MCF 10A (cell line): ENCODE measurements around the gene IMMP1L. TPM values are rescaled to one million over a fixed set of nuclear protein-coding genes. Genes with fewer than 3 reads are reported as not detected.

Experiments used
- BruUV-seq: library from RNA; stranded (reverse); fragments of 400-500 nt; replicated peaks from 2 replicates; lab custom pipeline; 2021; lab: Mats Ljungman, UMichigan
- CTCF ChIA-PET: fragments of 300-600 bp; sonication (Branson Sonifier 250); formaldehyde crosslinking; extraction: SDS; loops from one replicate; lab custom pipeline; 2021; ENCODE audit warnings: antibody characterized with exemption, inconsistent platforms; lab: Yijun Ruan, JAX
- POLR2A ChIA-PET: fragments of 300-600, 350-650 bp; sonication (Branson Sonifier 250); formaldehyde crosslinking; extraction: SDS; loops from one replicate; lab custom pipeline; 2020; ENCODE audit warnings: antibody characterized with exemption, inconsistent platforms; lab: Yijun Ruan, JAX
- DNase-seq: peaks from one replicate; pipeline ENCODE4 v3.0.0-alpha.2; 2018; ENCODE audit not compliant: unreplicated experiment
- H3K27ac Mint-ChIP-seq: one replicate; pipeline ENCODE4 v1.8.0; 2022; ENCODE audit warnings: mild to moderate bottlenecking, low read depth, mixed read lengths; ENCODE audit not compliant: unreplicated experiment
- H3K27me3 Mint-ChIP-seq: one replicate; pipeline ENCODE4 v1.8.0; 2022; ENCODE audit warnings: mixed read lengths; ENCODE audit not compliant: insufficient read depth, unreplicated experiment
- H3K36me3 Mint-ChIP-seq: one replicate; pipeline ENCODE4 v1.8.0; 2022; ENCODE audit warnings: mild to moderate bottlenecking, moderate library complexity, mixed read lengths; ENCODE audit not compliant: insufficient read depth, unreplicated experiment
- H3K4me1 Mint-ChIP-seq: one replicate; pipeline ENCODE4 v1.8.0; 2022; ENCODE audit warnings: mixed read lengths; ENCODE audit not compliant: insufficient read depth, unreplicated experiment
- H3K4me3 Mint-ChIP-seq: one replicate; pipeline ENCODE4 v1.8.0; 2022; ENCODE audit warnings: mild to moderate bottlenecking, moderate library complexity, mixed read lengths; ENCODE audit not compliant: unreplicated experiment
- H3K9me3 Mint-ChIP-seq: one replicate; pipeline ENCODE4 v1.8.0; 2022; ENCODE audit warnings: mixed read lengths; ENCODE audit not compliant: unreplicated experiment
- CTCF ChIP-seq: fragments of 200-600 bp; IDR thresholded peaks from one replicate; pipeline ENCODE4 v1.8.0; 2022; ENCODE audit warnings: antibody characterized with exemption, mild to moderate bottlenecking; ENCODE audit not compliant: unreplicated experiment
- intact Hi-C: fragments of 100-400 bp; cut with micrococcal nuclease; formaldehyde crosslinking; loops from 2 replicates; pipeline ENCODE4 v1.14.1; 2022
- total RNA-seq: library from RNA; stranded (reverse); gene quantifications from 2 replicates; pipeline ENCODE4 v1.2.3, GENCODE V29; 2022

IMMP1L gene
- total RNA-seq, 1 experiment from 2014 or later: 32.2 TPM

DNA sequence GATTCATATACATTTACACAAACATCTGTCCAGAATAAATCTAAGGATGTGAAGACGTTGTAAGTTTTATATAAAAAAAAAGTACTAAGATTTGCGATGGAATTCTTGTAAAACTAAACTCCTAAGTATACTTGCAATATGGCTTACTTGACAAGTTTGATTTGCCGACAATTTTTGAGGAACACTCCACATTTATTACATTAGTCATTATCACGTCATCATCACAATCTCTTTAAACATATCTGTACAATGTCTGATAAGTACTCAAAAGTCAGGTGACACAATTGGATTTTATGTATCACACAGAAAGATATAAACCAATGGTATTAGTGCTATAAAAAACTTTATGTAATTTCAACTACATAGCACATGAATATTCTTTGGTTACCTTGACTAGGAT, 30.4 kb downstream of the IMMP1L start:
- ChIA-PET POLR2A (interaction anchor here (0.6 kb wide), 1 partner anchor 29 kb away, joined by 3 read pairs; no protein-coding TSS in a partner anchor), CTCF (interaction anchor here (0.7 kb wide), 1 partner anchor 20 kb away, joined by 3 read pairs; no protein-coding TSS in a partner anchor)
- no peak for TF ChIP-seq CTCF
- H3K27ac Mint-ChIP-seq: no peak overlapping the region
- H3K9me3 Mint-ChIP-seq: no peaks in the 10 kb centered on the region
- no peak for DNase-seq
- no peaks in the 10 kb centered on the region for H3K4me1 Mint-ChIP-seq
- no peaks in the 10 kb centered on the region for H3K27me3 Mint-ChIP-seq
- BruUV-seq: no TSS peak
- intact Hi-C loops: no loop called here
- no peak overlapping the region for H3K4me3 Mint-ChIP-seq
- H3K36me3 Mint-ChIP-seq: no peaks in the 10 kb centered on the region

GRCh38 chr11:31478223-31478590, 31.2 kb downstream of the IMMP1L start:
- ChIA-PET POLR2A (no interaction called here), CTCF (interaction anchor here (0.5 to 1.9 kb wide), 3 partner anchors 10 to 367 kb away, joined by 4 to 5 read pairs (median 5); no protein-coding TSS in a partner anchor)
- H3K27me3 Mint-ChIP-seq: no peaks in the 10 kb centered on the region
- H3K4me1 Mint-ChIP-seq: no peaks in the 10 kb centered on the region
- DNase-seq: no peak
- H3K9me3 Mint-ChIP-seq: no peaks in the 10 kb centered on the region
- TF ChIP-seq CTCF: no peak
- H3K4me3 Mint-ChIP-seq: no peak overlapping the region
- no peaks in the 10 kb centered on the region for H3K36me3 Mint-ChIP-seq
- H3K27ac Mint-ChIP-seq: no peak overlapping the region
- intact Hi-C loops: no loop called here
- no TSS peak for BruUV-seq

- no peaks in the 10 kb centered on the region for H3K27me3 Mint-ChIP-seq
- no peaks in the 10 kb centered on the region for H3K9me3 Mint-ChIP-seq
- no peaks in the 10 kb centered on the region for H3K4me1 Mint-ChIP-seq
- POLR2A ChIA-PET: interaction anchor here (0.5 to 1.1 kb wide), 2 partner anchors 31 to 878 kb away, joined by 3 read pairs; no protein-coding TSS in a partner anchor
- no peak overlapping the region for H3K27ac Mint-ChIP-seq
- no peak for DNase-seq
- no peaks in the 10 kb centered on the region for H3K36me3 Mint-ChIP-seq
- CTCF ChIA-PET: interaction anchor here (0.5 to 2.1 kb wide), 7 partner anchors 11 to 1215 kb away, joined by 3 to 7 read pairs (median 4); no protein-coding TSS in a partner anchor
- H3K4me3 Mint-ChIP-seq: no peak overlapping the region
- intact Hi-C loops: no loop called here
- BruUV-seq: no TSS peak
- no peak for TF ChIP-seq CTCF
These were observed 31.7 kb downstream of the IMMP1L start for GRCh38 chr11:31477528-31478222.

DNA sequence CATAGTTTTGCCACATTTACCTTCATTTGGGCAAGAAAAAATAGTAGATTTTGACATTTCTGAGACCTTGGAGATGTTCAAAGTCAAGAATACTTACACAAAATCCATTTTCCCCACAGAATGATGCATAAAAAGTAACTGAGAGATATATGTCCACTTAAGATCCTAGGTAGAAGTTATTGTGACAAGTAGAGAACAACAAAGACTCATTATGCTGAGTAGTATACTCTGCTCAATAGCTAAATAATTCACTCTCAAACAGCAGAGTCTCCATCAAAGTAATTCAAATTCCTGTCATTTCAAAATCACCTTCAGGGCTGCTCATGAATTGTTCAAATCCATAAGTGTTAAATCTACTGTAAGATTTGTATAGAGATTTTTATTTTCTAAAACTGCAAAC, 35.3 kb downstream of the IMMP1L start:
- POLR2A ChIA-PET: interaction anchor here (1.6 kb wide), 1 partner anchor 17 kb away, joined by 3 read pairs; no protein-coding TSS in a partner anchor
- Mint-ChIP-seq H3K27me3 (no peaks in the 10 kb centered on the region), H3K4me3 (no peak overlapping the region), H3K9me3 (no peaks in the 10 kb centered on the region), H3K36me3 (no peaks in the 10 kb centered on the region), H3K4me1 (no peaks in the 10 kb centered on the region), H3K27ac (no peak overlapping the region)
- CTCF ChIA-PET: no interaction called here
- no peak for DNase-seq
- BruUV-seq: no TSS peak
- no peak for TF ChIP-seq CTCF
- intact Hi-C loops: no loop called here
